SU-DHL-6 (cell line): Measurements from ENCODE around the gene ZBTB49.

Experiments
- H2AFZ ChIP-seq: fragments of 200-600 bp; sonication (generic); 2 replicates; pipeline ENCODE4 v1.6.1; 2014; ENCODE audit warnings: low read depth, mild to moderate bottlenecking, moderate library complexity, mixed read lengths, antibody characterized with exemption, low read length; ENCODE audit not compliant: severe bottlenecking
- H3F3A ChIP-seq: fragments of 200-600 bp; shearing (Covaris generic); 2 replicates; pipeline ENCODE4 v1.6.0; 2016; ENCODE audit warnings: antibody characterized with exemption, mild to moderate bottlenecking; ENCODE audit not compliant: insufficient read depth
- H3K27ac ChIP-seq: fragments of 200-600 bp; sonication (generic); 2 replicates; pipeline ENCODE4 v1.5.1; 2016; ENCODE audit warnings: low read depth, mild to moderate bottlenecking, low read length, moderate library complexity, mixed read lengths
- H3K27me3 ChIP-seq: fragments of 200-600 bp; sonication (generic), shearing (Covaris generic); 2 replicates; pipeline ENCODE4 v1.6.0; 2014; ENCODE audit warnings: mild to moderate bottlenecking, low read length
- H3K36me3 ChIP-seq: fragments of 200-600 bp; sonication (generic); 2 replicates; pipeline ENCODE4 v1.6.1; 2014; ENCODE audit warnings: mild to moderate bottlenecking, low read length, mixed read lengths
- H3K4me2 ChIP-seq: fragments of 300-600, 200-600 bp; shearing (Covaris generic), sonication (generic); 2 replicates; pipeline ENCODE4 v1.6.0; 2014; ENCODE audit warnings: low read length, low read depth, mild to moderate bottlenecking; ENCODE audit not compliant: poor library complexity, severe bottlenecking
- H3K4me3 ChIP-seq: fragments of 200-600 bp; sonication (generic); 2 replicates; pipeline ENCODE4 v1.5.1; 2014; ENCODE audit warnings: antibody characterized with exemption, low read length, mild to moderate bottlenecking, mixed read lengths; ENCODE audit not compliant: insufficient read depth, poor library complexity, severe bottlenecking
- H3K79me2 ChIP-seq: fragments of 200-600 bp; sonication (generic); 2 replicates; pipeline ENCODE4 v1.6.1; 2014; ENCODE audit warnings: mild to moderate bottlenecking, low read length, moderate library complexity; ENCODE audit not compliant: insufficient read depth
- H3K9ac ChIP-seq: fragments of 200-600 bp; sonication (generic); 2 replicates; pipeline ENCODE4 v1.7.0; 2014; ENCODE audit warnings: mild to moderate bottlenecking, low read length
- H3K9me2 ChIP-seq: fragments of 200-600 bp; sonication (generic); replicated peaks from 2 replicates; pipeline ENCODE4 v1.6.1; 2014; ENCODE audit warnings: low read length; ENCODE audit not compliant: insufficient read depth
- H3K9me3 ChIP-seq: fragments of 200-600 bp; sonication (generic); 2 replicates; pipeline ENCODE4 v1.6.1; 2014; ENCODE audit warnings: low read length, mixed read lengths; ENCODE audit not compliant: insufficient read depth
- H4K20me1 ChIP-seq: fragments of 200-600 bp; sonication (generic); 2 replicates; pipeline ENCODE4 v1.6.1; 2014; ENCODE audit warnings: low read depth, mild to moderate bottlenecking, antibody characterized with exemption, low read length, moderate library complexity, mixed read lengths
- CTCF ChIP-seq: fragments of 200-600 bp; sonication (generic); IDR thresholded peaks from one replicate; pipeline ENCODE4 v1.5.1; 2017; ENCODE audit warnings: antibody characterized with exemption, mild to moderate bottlenecking, low read length, moderate library complexity; ENCODE audit not compliant: insufficient read depth, poor library complexity, severe bottlenecking
- EZH2phosphoT487 ChIP-seq: fragments of 200-600 bp; sonication (generic), shearing (Covaris generic); conservative IDR thresholded peaks from 2 replicates; pipeline ENCODE4 v1.6.1; 2018; ENCODE audit warnings: mild to moderate bottlenecking, antibody characterized with exemption, low read length, moderate library complexity, mixed read lengths

ZBTB49 gene

GRCh38 chr4:4361883-4362282 lies 71.8 kb downstream of the ZBTB49 start:
- no peak for TF ChIP-seq EZH2phosphoT487
- TF ChIP-seq CTCF: no peak
- Histone ChIP-seq H3K27me3 (no peaks in the 10 kb centered on the region), H3K9me3 (no peaks in the 10 kb centered on the region; the same call in 1 of the 2 replicates), H3K4me3 (no peak overlapping the region), H3K79me2 (no peaks in the 10 kb centered on the region), H4K20me1 (no peaks in the 10 kb centered on the region), H3K4me2 (no peak overlapping the region), H3K27ac (peak overlapping the region; percentile 17), H3K9ac (no peak overlapping the region), H3K9me2 (no peaks in the 10 kb centered on the region), H3K36me3 (no peaks in the 10 kb centered on the region), H2AFZ (no peak overlapping the region), H3F3A (no peaks in the 10 kb centered on the region)

- Histone ChIP-seq H3K27ac (no peak overlapping the region), H3K4me2 (no peak overlapping the region), H3K9ac (no peak overlapping the region), H3F3A (no peaks in the 10 kb centered on the region), H2AFZ (no peak overlapping the region), H3K36me3 (no peaks in the 10 kb centered on the region), H3K4me3 (no peak overlapping the region), H4K20me1 (no peaks in the 10 kb centered on the region), H3K27me3 (no peaks in the 10 kb centered on the region), H3K9me2 (no peaks in the 10 kb centered on the region), H3K79me2 (no peaks in the 10 kb centered on the region), H3K9me3 (no peaks in the 10 kb centered on the region; the same call in 1 of the 2 replicates)
- no peak for TF ChIP-seq CTCF
- TF ChIP-seq EZH2phosphoT487: no peak
Observed at GRCh38 chr4:4362991-4363697, 73.1 kb downstream of the ZBTB49 start.

GRCh38 chr4:4364061-4364460 lies 74.0 kb downstream of the ZBTB49 start:
- Histone ChIP-seq H3K4me3 (no peak overlapping the region), H2AFZ (no peak overlapping the region), H3K79me2 (no peaks in the 10 kb centered on the region), H3F3A (no peaks in the 10 kb centered on the region), H3K9ac (no peak overlapping the region), H3K9me2 (no peaks in the 10 kb centered on the region), H4K20me1 (no peaks in the 10 kb centered on the region), H3K36me3 (no peaks in the 10 kb centered on the region), H3K27ac (no peak overlapping the region), H3K27me3 (no peaks in the 10 kb centered on the region), H3K9me3 (no peaks in the 10 kb centered on the region; the same call in 1 of the 2 replicates), H3K4me2 (no peak overlapping the region)
- TF ChIP-seq EZH2phosphoT487: no peak
- TF ChIP-seq CTCF: no peak
